HepG2 (cell line): ENCODE results near the gene C3orf80. TPM values are rescaled to one million over a fixed set of nuclear protein-coding genes. Genes with fewer than 3 reads are reported as not detected.

Experiments
- ATM ChIP-seq: fragments of 450-650 bp; IDR thresholded peaks from 2 replicates; pipeline ENCODE4 v1.7.1; 2017; ENCODE audit warnings: mild to moderate bottlenecking, borderline replicate concordance
- LCORL ChIP-seq, 2 experiments: fragments of 450-650 bp in 1 of 2; sonication (generic) in 1 of 2; formaldehyde crosslinking in 1 of 2; IDR thresholded peaks; 2 replicates each; pipeline versions ENCODE4 v1.5.0 to v1.6.1; 2017 to 2020; ENCODE audit warnings: antibody characterized with exemption in 1 of 2, missing genetic modification reagents in 1 of 2
- ZSCAN9 ChIP-seq: IDR thresholded peaks from 2 replicates; pipeline ENCODE4 v1.6.1; 2016; ENCODE audit warnings: borderline replicate concordance
- polyA plus RNA-seq, 8 experiments: library from polyadenylated mRNA; depleted of rRNA in 3 of 8; stranded (reverse) in 7 of 8; unstranded in 1 of 8; fragments of >200 nt; fragmentation: Illumina TruSeq in 4 of 8; extraction: Trizol in 4 of 8; gene quantifications; 2 replicates each; pipeline versions ENCODE4 v1.2.1 to v1.2.3, GENCODE V29; 2011 to 2016; ENCODE audit warnings: low read depth in 4 of 8, missing spikeins in 1 of 8, mixed read lengths in 1 of 8; ENCODE audit not compliant: insufficient read depth in 1 of 8
- total RNA-seq, 5 experiments: library from RNA; depleted of rRNA; stranded (reverse); fragments of >200 nt; fragmentation: Illumina TruSeq; extraction: Trizol; gene quantifications; 2 replicates each; pipeline ENCODE4 v1.2.3, GENCODE V29; 2016; ENCODE audit warnings: low read depth in 1 of 5

C3orf80 gene
- total and polyA plus RNA-seq, 2 of the 13 experiments (the other 11 are each of a cell fraction or from before 2014, with no cell fraction given), result 0.03 to 0.04 TPM

DNA sequence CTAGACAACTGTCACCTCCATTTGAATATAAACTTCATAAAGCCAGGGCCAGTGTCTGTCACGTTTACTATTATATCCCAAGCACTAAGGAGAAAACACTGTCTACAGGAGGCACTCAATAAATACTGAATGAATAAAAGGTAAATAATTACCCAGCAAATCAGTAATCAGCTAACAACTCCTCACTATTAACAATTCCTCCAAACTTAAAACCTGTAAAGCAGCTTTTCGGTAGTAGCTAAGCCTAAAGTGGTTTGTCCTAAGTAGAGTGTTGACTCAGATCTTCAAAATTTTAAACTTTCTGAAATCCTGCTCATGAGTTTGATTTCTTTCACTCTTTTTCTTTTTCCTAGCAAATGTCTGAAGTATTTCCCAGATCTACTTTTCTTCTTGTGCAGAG is 39.9 kb downstream of the C3orf80 start (continued):
- TF ChIP-seq LCORL (IDR thresholded peaks at IDR 0.05) (no peak), LCORL (CRISPR knock-in tag; IDR thresholded peaks at IDR 0.05) (no peak), ATM (no peak), ZSCAN9 (no peak)
- TF ChIP-seq, all 625 proteins: peak for 0

Other genes with a start within 250 kb of the C3orf80 start
- 0.74 and 1.1 TPM in 2 replicates for gene IL12A, start 236.6 kb upstream of the C3orf80 start, total RNA-seq (2016; rRNA removed; fragmentation: Illumina TruSeq; extraction: Trizol)
- 0.36 and 0.61 TPM in 2 replicates for gene IL12A, start 236.6 kb upstream of the C3orf80 start, polyA plus RNA-seq (2011; rRNA removed)
- 15.7 and 21.4 TPM in 2 replicates for gene IFT80, start 173.8 kb downstream of the C3orf80 start, total RNA-seq (2016; rRNA removed; fragmentation: Illumina TruSeq; extraction: Trizol)
- gene IFT80, start 173.8 kb downstream of the C3orf80 start, polyA plus RNA-seq (2011; rRNA removed), result 8.6 and 11.4 TPM in 2 replicates
- 74.3 and 95.5 TPM in 2 replicates for gene SMC4, start 174.2 kb downstream of the C3orf80 start, total RNA-seq (2016; rRNA removed; fragmentation: Illumina TruSeq; extraction: Trizol)
- 11.3 and 19.2 TPM in 2 replicates for gene SMC4, start 174.2 kb downstream of the C3orf80 start, polyA plus RNA-seq (2011; rRNA removed)
- gene TRIM59, start 224.4 kb downstream of the C3orf80 start, total RNA-seq (2016; rRNA removed; fragmentation: Illumina TruSeq; extraction: Trizol), result 3.2 and 4.1 TPM in 2 replicates
- 0.91 and 1.3 TPM in 2 replicates for gene TRIM59, start 224.4 kb downstream of the C3orf80 start, polyA plus RNA-seq (2011; rRNA removed)